Fibroblast of lung (primary cell): ENCODE measurements around the gene PJA1. TPM values are rescaled to one million over a fixed set of nuclear protein-coding genes. Genes with fewer than 3 reads are reported as not detected.

Experiments
- DNase-seq, 2 donors: peaks; one replicate each; pipeline versions ENCODE4 v3.0.0 to v3.0.0-alpha.2; 2010; ENCODE audit warnings: low read depth in 2 of 2
- H2AFZ ChIP-seq: 2 replicates; pipeline ENCODE4 v1.5.1; 2012; ENCODE audit warnings: low read length, control low read depth, inconsistent platforms
- H3K27ac ChIP-seq: 2 replicates; pipeline ENCODE4 v1.5.1; 2011; ENCODE audit warnings: low read length, control low read depth; ENCODE audit not compliant: insufficient read depth
- H3K27me3 ChIP-seq: 2 replicates; pipeline ENCODE4 v1.5.1; 2011; ENCODE audit warnings: mild to moderate bottlenecking, low read length; ENCODE audit not compliant: control insufficient read depth, insufficient read depth
- H3K36me3 ChIP-seq: 2 replicates; pipeline ENCODE4 v1.5.1; 2011; ENCODE audit warnings: low read length; ENCODE audit not compliant: control insufficient read depth, insufficient read depth
- H3K4me1 ChIP-seq: 2 replicates; pipeline ENCODE4 v1.5.1; 2011; ENCODE audit warnings: low read length; ENCODE audit not compliant: control insufficient read depth, insufficient read depth; ENCODE audit errors: extremely low read depth
- H3K4me2 ChIP-seq: 2 replicates; pipeline ENCODE4 v1.5.1; 2011; ENCODE audit warnings: low read length, control low read depth; ENCODE audit not compliant: insufficient read depth; ENCODE audit errors: extremely low read depth
- H3K4me3 ChIP-seq, 4 experiments: fragments of 200-600 bp in 1 of 4; sonication (generic) in 1 of 4; replicated peaks in 1 of 4; 2 replicates each; pipeline ENCODE4 v1.5.1; 2011 to 2016; ENCODE audit warnings: low read length in 4 of 4, low read depth in 3 of 4, mild to moderate bottlenecking in 3 of 4, control low read depth in 2 of 4, inconsistent platforms in 1 of 4, mixed read lengths in 1 of 4; ENCODE audit not compliant: insufficient read depth in 1 of 4; ENCODE audit errors: control extremely low read depth in 1 of 4
- H3K79me2 ChIP-seq: 2 replicates; pipeline ENCODE4 v1.5.1; 2012; ENCODE audit warnings: mild to moderate bottlenecking, low read length, inconsistent platforms; ENCODE audit not compliant: control insufficient read depth, insufficient read depth
- H3K9ac ChIP-seq: 2 replicates; pipeline ENCODE4 v1.5.1; 2011; ENCODE audit warnings: mild to moderate bottlenecking, low read length, control low read depth; ENCODE audit not compliant: insufficient read depth
- H3K9me3 ChIP-seq: 2 replicates; pipeline ENCODE4 v1.5.1; 2012; ENCODE audit warnings: low read depth, low read length; ENCODE audit not compliant: control insufficient read depth, insufficient read depth
- H4K20me1 ChIP-seq: 2 replicates; pipeline ENCODE4 v1.5.1; 2011; ENCODE audit warnings: low read length; ENCODE audit not compliant: control insufficient read depth, insufficient read depth; ENCODE audit errors: extremely low read depth
- CTCF ChIP-seq, 2 donors: IDR thresholded peaks in 1 of 2; conservative IDR thresholded peaks in 1 of 2; 1 replicate in 1 of 2; 2 replicates in 1 of 2; pipeline ENCODE4 v1.5.1; 2011 to 2012; ENCODE audit warnings: low read length in 2 of 2, control low read depth in 1 of 2, inconsistent platforms in 1 of 2, low read depth in 1 of 2, mild to moderate bottlenecking in 1 of 2
- EZH2 ChIP-seq: IDR thresholded peaks from 2 replicates; pipeline ENCODE4 v1.5.1; 2012; ENCODE audit warnings: low read length, control low read depth, mild to moderate bottlenecking; ENCODE audit errors: missing control alignments
- polyA plus RNA-seq, 2 donors: library from polyadenylated mRNA; depleted of rRNA in 1 of 2; stranded (reverse) in 1 of 2; unstranded in 1 of 2; fragments of >200 nt; gene quantifications; 2 replicates each; pipeline ENCODE4 v1.2.1, GENCODE V29; 2011 to 2012; ENCODE audit warnings: missing spikeins in 1 of 2
- total RNA-seq: library from RNA; depleted of rRNA; stranded (reverse); fragments of >200 nt; gene quantifications from 2 replicates; pipeline ENCODE4 v1.2.1, GENCODE V29; 2014

PJA1 gene
- total and polyA plus RNA-seq, 2 donors (not counting 1 experiment from before 2014, with no cell fraction given): 24.7 to 28.2 TPM

GRCh38 chrX:69149466-69150280 is 15.6 kb downstream of the PJA1 start:
- Histone ChIP-seq H3K4me3 (no peak overlapping the region), H3K27ac (no peak overlapping the region), H4K20me1 (no peaks in the 10 kb centered on the region), H3K79me2 (no peaks in the 10 kb centered on the region), H2AFZ (no peak overlapping the region), H3K4me2 (no peak overlapping the region), H3K27me3 (no peaks in the 10 kb centered on the region), H3K9ac (no peak overlapping the region), H3K4me1 (no peaks in the 10 kb centered on the region), H3K36me3 (no peaks in the 10 kb centered on the region), H3K9me3 (no peaks in the 10 kb centered on the region)
- no peak for DNase-seq
- TF ChIP-seq EZH2 (no peak), CTCF (conservative IDR thresholded peaks at IDR 0.05 in 1 of 2, IDR thresholded peaks at IDR 0.05 in 1 of 2; ENCODE audit: low read depth in 1 of 2, low read length in 2 of 2) (no peak)

GRCh38 chrX:69148946-69149345 is 16.3 kb downstream of the PJA1 start:
- H3K4me1 ChIP-seq: no peaks in the 10 kb centered on the region
- no peaks in the 10 kb centered on the region for H3K27me3 ChIP-seq
- no peaks in the 10 kb centered on the region for H3K79me2 ChIP-seq
- no peaks in the 10 kb centered on the region for H4K20me1 ChIP-seq
- H3K36me3 ChIP-seq: no peaks in the 10 kb centered on the region
- no peak overlapping the region for H3K9ac ChIP-seq
- no peaks in the 10 kb centered on the region for H3K9me3 ChIP-seq
- TF ChIP-seq CTCF (conservative IDR thresholded peaks at IDR 0.05 in 1 of 2, IDR thresholded peaks at IDR 0.05 in 1 of 2; ENCODE audit: low read depth in 1 of 2, low read length in 2 of 2) (no peak), EZH2 (no peak)
- no peak overlapping the region for H3K4me2 ChIP-seq
- H2AFZ ChIP-seq: no peak overlapping the region
- no peak overlapping the region for H3K27ac ChIP-seq
- DNase-seq: no peak
- no peak overlapping the region for H3K4me3 ChIP-seq

GRCh38 chrX:69146739-69147138 is 18.5 kb downstream of the PJA1 start:
- H3K27me3 ChIP-seq: no peaks in the 10 kb centered on the region
- H3K9me3 ChIP-seq: no peaks in the 10 kb centered on the region

More at GRCh38 chrX:69146739-69147138, 18.5 kb downstream of the PJA1 start:
- no peak overlapping the region for H2AFZ ChIP-seq
- no peak overlapping the region for H3K27ac ChIP-seq
- no peak overlapping the region for H3K4me2 ChIP-seq
- no peak for DNase-seq
- H3K9ac ChIP-seq: no peak overlapping the region
- no peak overlapping the region for H3K4me3 ChIP-seq
- no peaks in the 10 kb centered on the region for H3K79me2 ChIP-seq
- H4K20me1 ChIP-seq: no peaks in the 10 kb centered on the region
- no peaks in the 10 kb centered on the region for H3K36me3 ChIP-seq
- H3K4me1 ChIP-seq: no peaks in the 10 kb centered on the region
- no peak for TF ChIP-seq CTCF (conservative IDR thresholded peaks at IDR 0.05 in 1 of 2, IDR thresholded peaks at IDR 0.05 in 1 of 2; ENCODE audit: low read depth in 1 of 2, low read length in 2 of 2)
- no peak for TF ChIP-seq EZH2
